ENCODE results near the gene CD1D. TPM values are rescaled to one million over a fixed set of nuclear protein-coding genes. Genes with fewer than 3 reads are reported as not detected.
"Not testable (repeated sequence)": the region's sequence is repeated elsewhere in the genome, so short reads cannot be mapped to it uniquely, and the experiment has no call there.

Gene CD1D
- total RNA-seq, 4 donors from 2014 or later = 0.84 to 3.7 (median 3.1) TPM

DNA sequence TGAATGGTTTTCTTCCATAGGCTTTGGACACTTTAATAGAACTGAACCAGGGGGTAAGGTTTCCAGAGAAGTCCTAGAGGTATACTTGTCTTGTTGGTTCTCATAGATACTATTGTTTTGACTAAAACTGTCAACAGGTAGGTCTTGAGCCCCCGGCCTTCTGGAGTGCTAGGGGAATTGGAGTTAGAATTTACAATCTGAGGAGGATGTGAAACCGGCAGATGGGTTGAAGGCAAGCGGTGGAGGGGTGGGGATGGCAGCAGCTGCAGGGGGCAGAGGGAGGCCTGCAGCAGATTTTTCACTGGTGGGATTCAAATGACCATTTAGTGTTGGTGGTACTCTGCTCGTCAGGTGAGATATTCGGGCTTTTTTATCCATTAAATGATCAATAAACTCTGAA is 4.3 kb upstream of the CD1D start:
- TF ChIP-seq, protein P1, sequence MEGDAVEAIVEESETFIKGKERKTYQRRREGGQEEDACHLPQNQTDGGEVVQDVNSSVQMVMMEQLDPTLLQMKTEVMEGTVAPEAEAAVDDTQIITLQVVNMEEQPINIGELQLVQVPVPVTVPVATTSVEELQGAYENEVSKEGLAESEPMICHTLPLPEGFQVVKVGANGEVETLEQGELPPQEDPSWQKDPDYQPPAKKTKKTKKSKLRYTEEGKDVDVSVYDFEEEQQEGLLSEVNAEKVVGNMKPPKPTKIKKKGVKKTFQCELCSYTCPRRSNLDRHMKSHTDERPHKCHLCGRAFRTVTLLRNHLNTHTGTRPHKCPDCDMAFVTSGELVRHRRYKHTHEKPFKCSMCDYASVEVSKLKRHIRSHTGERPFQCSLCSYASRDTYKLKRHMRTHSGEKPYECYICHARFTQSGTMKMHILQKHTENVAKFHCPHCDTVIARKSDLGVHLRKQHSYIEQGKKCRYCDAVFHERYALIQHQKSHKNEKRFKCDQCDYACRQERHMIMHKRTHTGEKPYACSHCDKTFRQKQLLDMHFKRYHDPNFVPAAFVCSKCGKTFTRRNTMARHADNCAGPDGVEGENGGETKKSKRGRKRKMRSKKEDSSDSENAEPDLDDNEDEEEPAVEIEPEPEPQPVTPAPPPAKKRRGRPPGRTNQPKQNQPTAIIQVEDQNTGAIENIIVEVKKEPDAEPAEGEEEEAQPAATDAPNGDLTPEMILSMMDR (IDR thresholded peaks at IDR 0.05) = no peak
- no peak for ATAC-seq (ENCODE audit: low FRiP score)

DNA sequence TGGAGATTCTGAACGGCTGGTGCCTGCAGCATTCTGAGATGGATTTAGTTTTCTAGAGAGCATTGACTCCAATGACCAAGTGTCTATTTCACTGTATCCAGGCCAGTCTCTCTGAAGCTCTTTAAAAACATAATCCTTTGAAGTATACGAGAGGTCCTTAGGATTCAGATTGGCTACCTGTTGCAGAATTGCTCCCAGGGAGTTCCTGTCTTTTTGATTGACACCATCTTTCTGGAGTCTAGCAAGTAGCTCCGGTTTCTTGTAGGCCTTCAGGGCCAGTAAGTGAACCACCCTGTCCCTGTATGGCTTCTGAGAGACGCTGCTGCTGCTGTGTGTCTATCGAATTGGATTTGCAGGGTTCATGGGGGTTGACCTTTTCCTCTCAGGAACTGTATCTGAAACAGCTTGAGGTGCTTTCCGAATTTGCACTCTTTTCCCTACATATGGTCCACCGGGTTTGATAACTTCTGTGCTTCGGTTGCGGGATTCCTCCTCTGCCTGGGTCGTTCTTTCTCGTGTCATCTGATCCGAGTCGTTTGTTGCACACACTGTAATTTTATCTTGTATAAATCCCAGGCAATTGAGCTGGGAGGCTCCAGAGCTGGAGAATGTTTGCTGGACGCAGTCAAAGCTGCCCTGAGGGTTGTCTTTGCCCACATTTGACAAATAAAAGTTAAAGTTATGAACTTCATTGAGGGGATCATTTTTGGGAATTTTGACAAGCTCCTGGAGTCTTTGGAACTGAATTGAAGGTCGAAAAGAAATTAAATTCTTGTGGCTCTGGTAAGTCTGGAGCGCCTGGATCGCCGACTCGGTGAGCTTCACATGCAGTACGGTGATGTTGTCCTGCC is 3.6 kb upstream of the CD1D start:
- ATAC-seq (ENCODE audit: low FRiP score) = peak; percentile 33
- DNase-seq (ENCODE audit: low spot score) = not testable (repeated sequence)

More for the DNA sequence above, 4.3 kb upstream of the CD1D start:
- DNase-seq (ENCODE audit: low spot score) = no peak

DNA sequence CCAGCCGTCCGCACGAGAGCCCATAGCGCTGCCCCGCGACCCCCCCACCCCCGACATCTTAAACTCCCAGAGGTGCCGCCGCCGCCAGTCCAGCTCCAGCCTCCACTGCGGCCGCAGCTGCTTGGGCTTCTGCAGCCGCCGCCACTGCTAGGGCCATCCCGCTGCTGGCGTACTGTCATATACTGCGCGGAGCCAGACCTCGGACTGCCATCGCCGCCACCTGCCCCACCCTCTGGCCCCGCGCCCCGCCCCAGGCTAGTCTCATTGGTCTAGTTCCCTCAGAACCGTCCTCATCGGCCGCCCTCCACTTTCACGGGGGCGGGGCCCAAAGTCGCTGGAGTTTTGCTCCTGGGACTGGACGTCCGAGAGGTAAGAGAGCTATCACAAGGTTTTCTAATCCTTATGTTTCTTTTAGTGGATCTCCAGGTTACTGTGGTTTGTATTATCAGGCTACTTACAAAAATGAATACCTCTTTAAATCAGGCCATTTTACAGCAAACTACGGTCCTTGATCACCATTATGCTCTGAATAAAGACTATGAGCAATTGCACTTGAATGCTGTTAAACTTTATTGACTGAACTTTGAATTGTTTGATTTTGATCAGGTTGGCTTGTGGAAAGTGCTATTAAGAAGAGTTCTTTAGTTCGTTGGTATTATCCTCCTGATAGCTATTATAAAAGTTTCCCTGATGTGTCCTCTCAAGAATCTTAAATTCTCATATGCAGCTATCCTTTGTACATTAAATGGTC is 2.8 kb upstream of the CD1D start:
- ATAC-seq (ENCODE audit: low FRiP score) = peak; percentile 88
- DNase-seq (ENCODE audit: low spot score) = peak; percentile 75
- TF ChIP-seq, protein P1 (IDR thresholded peaks at IDR 0.05) = no peak

DNA sequence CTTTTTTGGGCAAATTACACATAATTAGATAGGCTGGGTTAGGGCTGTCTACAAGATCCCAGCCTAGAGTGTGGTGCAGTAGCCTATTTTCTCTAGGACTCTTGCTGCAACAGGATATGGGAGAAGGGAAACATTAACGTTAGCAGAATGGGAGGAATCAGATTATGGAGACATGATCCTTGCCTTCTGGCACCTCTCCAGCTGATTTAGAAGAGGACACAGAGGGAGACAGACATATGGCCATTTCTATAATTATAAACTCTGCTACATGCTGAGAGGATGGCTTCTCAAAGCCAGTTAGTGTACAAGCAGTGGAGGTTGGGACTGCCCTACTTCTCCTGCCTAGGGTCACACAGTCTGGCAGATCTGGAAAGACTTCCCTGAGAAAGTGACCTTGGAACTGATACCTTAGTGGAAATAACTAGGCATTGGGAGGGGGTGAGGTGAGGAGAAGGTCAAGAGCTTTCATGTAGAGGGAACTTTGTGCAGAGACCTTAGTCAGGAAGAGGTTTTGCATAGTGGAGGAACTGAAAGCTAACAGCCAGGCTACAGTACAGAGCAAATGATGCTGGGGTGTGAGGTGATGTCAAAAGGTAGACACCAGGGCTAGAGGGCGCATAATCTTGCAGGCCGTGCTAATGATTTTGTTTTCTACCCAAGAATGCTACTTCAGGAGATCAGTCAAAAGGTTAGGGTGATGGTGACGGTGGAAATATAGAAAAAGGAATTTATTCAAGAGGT is 1.2 kb upstream of the CD1D start:
- DNase-seq (ENCODE audit: low spot score) (no peak), ATAC-seq (ENCODE audit: low FRiP score) (no peak)
- TF ChIP-seq, protein P1 (IDR thresholded peaks at IDR 0.05) = no peak

DNA sequence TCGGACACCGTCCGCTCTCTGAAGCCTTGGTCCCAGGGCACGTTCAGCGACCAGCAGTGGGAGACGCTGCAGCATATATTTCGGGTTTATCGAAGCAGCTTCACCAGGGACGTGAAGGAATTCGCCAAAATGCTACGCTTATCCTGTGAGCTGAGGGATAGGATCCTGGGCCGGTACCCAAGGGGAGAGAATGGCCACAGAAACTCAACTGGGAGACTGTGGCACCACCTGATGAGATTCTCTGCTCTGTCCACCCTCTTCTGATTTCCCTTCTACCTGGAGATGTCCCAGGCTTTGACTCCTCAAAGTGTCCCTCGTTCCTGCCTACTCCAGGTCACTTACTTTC is 855 bp downstream of the CD1D start:
- TF ChIP-seq, protein P1 (IDR thresholded peaks at IDR 0.05) = no peak
- DNase-seq (ENCODE audit: low spot score) = no peak
- no peak for ATAC-seq (ENCODE audit: low FRiP score)

DNA sequence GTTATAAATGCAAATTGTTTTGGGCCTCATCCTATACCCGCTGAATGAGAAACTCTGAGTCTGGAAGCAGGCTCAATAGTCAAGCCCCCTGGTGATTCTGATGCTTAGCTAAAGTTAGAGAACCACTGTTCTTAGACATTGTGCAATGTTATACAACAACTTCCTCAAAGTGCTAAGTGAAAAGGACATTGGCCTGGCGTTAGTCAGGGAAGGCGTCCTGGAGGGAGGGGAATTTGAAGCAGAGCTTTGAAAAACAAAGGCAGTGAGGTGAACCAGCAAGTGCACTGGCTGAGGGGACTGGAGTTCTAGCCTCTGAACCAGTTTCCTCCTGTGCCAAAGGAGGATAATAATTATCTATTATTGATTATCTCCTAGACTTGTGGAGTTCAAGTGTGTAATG is 5.1 kb downstream of the CD1D start:
- TF ChIP-seq, protein P1 (IDR thresholded peaks at IDR 0.05) = no peak
- ATAC-seq (ENCODE audit: low FRiP score) (no peak), DNase-seq (ENCODE audit: low spot score) (no peak)

DNA sequence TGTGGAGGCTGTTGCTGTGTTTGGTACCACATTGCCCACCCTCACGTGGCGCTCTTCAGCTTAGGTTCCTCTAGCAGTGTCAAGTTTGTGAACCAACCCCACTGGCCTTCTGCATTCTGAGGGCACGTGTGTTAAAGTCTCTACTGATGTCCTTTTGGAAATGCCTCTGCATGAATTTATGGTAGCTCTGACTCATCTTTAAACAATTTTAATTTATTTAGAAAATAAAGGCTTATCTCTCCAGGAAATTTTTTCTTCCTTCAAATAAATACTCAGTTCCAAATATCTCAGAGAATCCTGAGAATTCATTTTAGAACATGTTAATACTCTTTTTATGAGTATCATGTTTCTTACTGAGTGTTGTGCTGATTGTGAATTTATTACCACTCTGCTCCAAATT is 5.5 kb downstream of the CD1D start:
- TF ChIP-seq, protein P1 (IDR thresholded peaks at IDR 0.05) = no peak
- no peak for DNase-seq (ENCODE audit: low spot score)
- no peak for ATAC-seq (ENCODE audit: low FRiP score)
